Upper lobe of right lung (tissue), 1 donor: ENCODE measurements around the gene DCC. TPM values are rescaled to one million over a fixed set of nuclear protein-coding genes. Genes with fewer than 3 reads are reported as not detected.

Experiments
- ATAC-seq: fragments of 200-7000 bp; cut with Tn5 transposase; one replicate; pipeline ENCODE4 v1.9.1; 2020; ENCODE audit warnings: mild to moderate bottlenecking, moderate library complexity
- DNase-seq: peaks from one replicate; pipeline ENCODE4 v3.0.0-alpha.2; 2020
- H3K27ac ChIP-seq: fragments of 200-600 bp; one replicate; pipeline ENCODE4 v1.8.0; 2022
- H3K27me3 ChIP-seq: fragments of 200-600 bp; one replicate; pipeline ENCODE4 v1.8.0; 2022; ENCODE audit warnings: mild to moderate bottlenecking
- H3K36me3 ChIP-seq: fragments of 200-600 bp; one replicate; pipeline ENCODE4 v1.8.0; 2022
- H3K4me1 ChIP-seq: fragments of 200-600 bp; one replicate; pipeline ENCODE4 v1.8.0; 2022
- H3K4me3 ChIP-seq: fragments of 200-600 bp; one replicate; pipeline ENCODE4 v1.8.0; 2022; ENCODE audit warnings: mild to moderate bottlenecking
- H3K9me3 ChIP-seq: fragments of 200-600 bp; one replicate; pipeline ENCODE4 v1.8.0; 2022
- intact Hi-C: fragments of 100-400 bp; cut with DNase I; formaldehyde crosslinking; loops from one replicate; pipeline ENCODE4 v1.11.0; 2022
- total RNA-seq: library from RNA; stranded (reverse); fragmentation: NEBNext Ultra II Directional; extraction: Animal tissue kit (Norgen Biotek cat#: 25700); gene quantifications from one replicate; pipeline ENCODE4 v1.2.1, GENCODE V29; 2021
- TF ChIP-seq, protein P1 (sequence below): fragments of 200-600 bp; IDR thresholded peaks from one replicate; pipeline ENCODE4 v1.8.0; 2022; ENCODE audit warnings: antibody characterized with exemption
- donor health status: DM: no; HTN: yes; CAD: no; lungs with severe emphysema.

The DCC gene
- total RNA-seq, 1 donor from 2014 or later, result 7.1 TPM

DNA sequence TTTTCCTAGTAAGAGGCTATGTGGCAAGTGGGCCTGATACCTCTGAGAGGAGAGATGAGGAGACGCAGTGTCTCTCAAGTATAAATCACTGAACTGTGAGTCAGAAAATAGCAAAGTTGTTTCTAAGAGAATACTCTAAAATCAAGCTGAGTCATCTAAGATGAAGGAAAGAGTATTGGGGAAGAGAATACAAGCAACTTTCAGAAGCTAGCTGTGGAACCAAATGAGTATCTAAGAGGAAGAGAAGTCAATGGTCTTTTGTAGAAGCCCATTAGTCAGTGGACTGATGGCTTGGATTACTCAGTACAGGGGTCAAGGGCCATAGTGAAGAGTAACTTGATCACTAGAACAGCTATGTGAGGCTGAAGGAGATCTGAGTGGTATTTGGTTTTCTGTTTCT, 2.7 kb upstream of the DCC start:
- Histone ChIP-seq H3K9me3 (no peaks in the 10 kb centered on the region), H3K4me3 (no peak overlapping the region), H3K27ac (no peak overlapping the region), H3K4me1 (no peaks in the 10 kb centered on the region), H3K36me3 (no peaks in the 10 kb centered on the region), H3K27me3 (peaks cover 27% of the 10 kb centered on the region)
- ATAC-seq (no peak), DNase-seq (no peak)
- TF ChIP-seq, protein P1, sequence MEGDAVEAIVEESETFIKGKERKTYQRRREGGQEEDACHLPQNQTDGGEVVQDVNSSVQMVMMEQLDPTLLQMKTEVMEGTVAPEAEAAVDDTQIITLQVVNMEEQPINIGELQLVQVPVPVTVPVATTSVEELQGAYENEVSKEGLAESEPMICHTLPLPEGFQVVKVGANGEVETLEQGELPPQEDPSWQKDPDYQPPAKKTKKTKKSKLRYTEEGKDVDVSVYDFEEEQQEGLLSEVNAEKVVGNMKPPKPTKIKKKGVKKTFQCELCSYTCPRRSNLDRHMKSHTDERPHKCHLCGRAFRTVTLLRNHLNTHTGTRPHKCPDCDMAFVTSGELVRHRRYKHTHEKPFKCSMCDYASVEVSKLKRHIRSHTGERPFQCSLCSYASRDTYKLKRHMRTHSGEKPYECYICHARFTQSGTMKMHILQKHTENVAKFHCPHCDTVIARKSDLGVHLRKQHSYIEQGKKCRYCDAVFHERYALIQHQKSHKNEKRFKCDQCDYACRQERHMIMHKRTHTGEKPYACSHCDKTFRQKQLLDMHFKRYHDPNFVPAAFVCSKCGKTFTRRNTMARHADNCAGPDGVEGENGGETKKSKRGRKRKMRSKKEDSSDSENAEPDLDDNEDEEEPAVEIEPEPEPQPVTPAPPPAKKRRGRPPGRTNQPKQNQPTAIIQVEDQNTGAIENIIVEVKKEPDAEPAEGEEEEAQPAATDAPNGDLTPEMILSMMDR, result no peak
- intact Hi-C loops, result no loop called here

DNA sequence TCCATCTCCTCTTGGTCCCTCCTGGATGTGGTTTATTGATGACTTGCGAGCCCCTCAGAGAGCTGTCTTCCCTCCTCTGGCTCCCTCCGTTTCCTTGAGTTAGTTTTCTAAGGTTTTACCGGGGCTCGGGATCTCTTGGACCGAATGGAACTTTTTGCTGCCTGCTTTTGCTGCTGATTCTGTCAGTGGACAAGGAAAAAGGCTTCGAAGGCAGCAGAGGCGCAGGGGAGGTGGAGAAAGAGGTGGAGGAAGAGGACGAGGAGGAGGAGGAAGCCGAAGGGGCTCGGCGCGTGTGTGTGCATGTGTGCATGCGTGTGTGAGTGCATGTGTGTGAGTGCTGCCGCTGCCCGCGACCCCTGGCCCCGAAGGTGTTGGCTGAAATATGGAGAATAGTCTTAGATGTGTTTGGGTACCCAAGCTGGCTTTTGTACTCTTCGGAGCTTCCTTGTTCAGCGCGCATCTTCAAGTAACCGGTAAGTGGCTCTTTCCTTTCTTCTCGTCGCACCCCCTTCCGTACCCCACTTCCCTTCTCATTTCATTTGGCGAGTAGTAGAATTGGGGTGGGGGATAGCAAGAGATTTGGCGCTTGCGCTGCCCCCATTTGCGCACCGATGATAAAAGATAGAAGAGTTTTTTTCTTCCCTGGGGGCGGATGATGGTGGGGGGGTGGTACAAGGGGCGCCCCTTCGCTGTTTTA, 557 bp downstream of the DCC start:
- no peaks in the 10 kb centered on the region for H3K9me3 ChIP-seq
- no peak overlapping the region for H3K27ac ChIP-seq
- H3K36me3 ChIP-seq, result no peaks in the 10 kb centered on the region
- ATAC-seq (no peak), DNase-seq (no peak)
- peaks cover 38% of the 10 kb centered on the region for H3K27me3 ChIP-seq
- intact Hi-C loops, result no loop called here
- H3K4me1 ChIP-seq, result no peaks in the 10 kb centered on the region
- peak overlapping the region; percentile 35 for H3K4me3 ChIP-seq
- TF ChIP-seq, protein P1, result no peak

DNA sequence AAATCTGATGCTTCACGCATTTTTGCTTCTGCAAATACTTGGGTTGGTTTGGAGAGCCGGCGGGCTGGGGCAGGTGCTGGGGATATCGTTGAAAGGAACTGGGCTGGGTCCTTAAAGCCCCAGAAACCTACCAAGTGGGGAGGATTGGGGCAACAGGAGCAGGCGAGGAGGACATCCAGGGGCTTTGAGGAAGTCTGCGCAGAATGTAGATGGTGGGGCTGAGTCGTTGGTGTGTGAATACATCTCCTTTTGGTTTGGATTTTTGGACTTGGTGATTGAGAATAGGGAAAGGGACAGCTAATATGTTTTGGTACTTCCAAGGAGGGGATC, 1.1 kb downstream of the DCC start:
- DNase-seq (no peak), ATAC-seq (no peak)
- Histone ChIP-seq H3K36me3 (no peaks in the 10 kb centered on the region), H3K4me3 (no peak overlapping the region), H3K27ac (no peak overlapping the region), H3K9me3 (no peaks in the 10 kb centered on the region), H3K27me3 (peaks cover 38% of the 10 kb centered on the region), H3K4me1 (no peaks in the 10 kb centered on the region)
- intact Hi-C loops, result no loop called here
- TF ChIP-seq, protein P1, result no peak

DNA sequence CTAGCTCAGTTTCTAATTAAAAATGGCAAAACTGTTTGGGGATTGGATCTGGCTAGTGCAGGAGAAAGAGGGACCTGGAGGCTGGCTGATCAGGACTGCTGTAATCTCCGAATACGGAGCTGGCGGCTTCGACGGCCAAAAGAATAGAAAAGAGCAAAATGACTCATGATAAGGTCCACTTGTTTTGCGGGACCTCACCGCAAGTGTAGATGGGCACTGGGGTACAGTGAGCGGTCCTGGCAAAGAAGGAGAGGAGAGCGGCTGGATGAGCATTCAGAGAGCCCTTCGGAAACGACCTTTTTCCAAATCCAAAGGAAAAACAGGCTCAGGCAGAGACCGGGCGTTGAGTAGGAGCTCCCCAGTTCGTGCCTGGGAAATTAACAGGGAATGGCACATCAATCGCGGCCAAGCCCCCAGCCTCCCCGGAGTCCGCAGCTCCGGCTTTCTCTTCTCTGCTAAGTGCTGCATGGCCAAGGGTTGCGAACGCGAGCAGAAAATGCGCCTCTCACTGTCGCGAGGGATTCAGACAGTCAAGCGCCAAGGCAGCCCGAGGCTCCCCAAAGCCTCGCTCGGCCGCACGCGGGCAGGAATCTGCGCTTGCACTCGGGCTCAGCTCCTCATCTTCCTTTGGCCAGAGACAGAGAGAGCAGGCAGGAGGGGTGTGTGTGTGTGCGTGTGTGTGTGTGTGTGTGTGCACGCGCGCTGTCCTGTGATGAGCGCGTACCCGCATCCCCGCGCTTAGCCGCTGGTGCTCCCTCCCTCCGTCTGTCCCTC, 1.8 kb downstream of the DCC start:
- no peak for DNase-seq
- Histone ChIP-seq H3K4me3 (no peak overlapping the region), H3K27me3 (peaks cover 38% of the 10 kb centered on the region), H3K9me3 (no peaks in the 10 kb centered on the region), H3K4me1 (no peaks in the 10 kb centered on the region), H3K27ac (no peak overlapping the region), H3K36me3 (no peaks in the 10 kb centered on the region)
- TF ChIP-seq, protein P1, result no peak
- intact Hi-C loops, result no loop called here
- ATAC-seq, result peak; percentile 29

DNA sequence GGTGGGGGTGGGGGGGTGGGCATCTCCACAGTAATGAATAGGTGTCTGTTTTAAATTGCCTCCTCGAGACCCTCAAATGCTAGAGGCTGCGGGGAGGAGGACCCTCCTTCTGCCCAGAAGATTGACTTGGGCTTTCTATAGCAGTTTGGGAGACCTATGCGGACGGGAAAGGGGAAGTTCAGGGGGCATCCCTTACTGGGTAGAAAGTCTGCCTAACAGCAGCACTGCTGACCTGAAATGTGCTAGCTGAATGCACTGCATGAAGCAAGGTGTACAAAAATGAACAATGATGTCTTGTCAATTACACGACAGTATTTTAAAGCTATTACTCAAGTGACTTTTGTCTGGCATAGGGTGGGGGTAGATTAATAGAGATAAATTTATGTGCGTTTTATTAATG, 2.5 kb downstream of the DCC start:
- no peak overlapping the region for H3K4me3 ChIP-seq

More for the DNA sequence above, 2.5 kb downstream of the DCC start:
- Histone ChIP-seq H3K27me3 (peaks cover 38% of the 10 kb centered on the region), H3K4me1 (no peaks in the 10 kb centered on the region), H3K36me3 (no peaks in the 10 kb centered on the region), H3K27ac (no peak overlapping the region), H3K9me3 (no peaks in the 10 kb centered on the region)
- TF ChIP-seq, protein P1, result no peak
- DNase-seq (no peak), ATAC-seq (no peak)
- intact Hi-C loops, result no loop called here
